IMR-90 (cell line): ENCODE results near the gene WDFY2. TPM values are rescaled to one million over a fixed set of nuclear protein-coding genes. Genes with fewer than 3 reads are reported as not detected.

Source experiments
- ATAC-seq: fragments of 200-7000 bp; cut with Tn5 transposase; 2 replicates; pipeline ENCODE4 v1.9.1; 2020; ENCODE audit warnings: low read depth, mild to moderate bottlenecking, moderate library complexity
- BruUV-seq: library from RNA; stranded (reverse); fragments of 400-500 nt; replicated peaks from 2 replicates; lab custom pipeline; 2021; lab: Mats Ljungman, UMichigan
- CTCF ChIA-PET: fragments of 300-600 bp; formaldehyde crosslinking; extraction: SDS; loops from one replicate; lab custom pipeline; 2021; ENCODE audit warnings: antibody characterized with exemption; lab: Yijun Ruan, JAX
- POLR2A ChIA-PET: fragments of 300-600 bp; sonication (Branson Sonifier 250); formaldehyde crosslinking; loops from one replicate; lab custom pipeline; 2022; ENCODE audit warnings: antibody characterized with exemption; ENCODE audit not compliant: unreplicated experiment; lab: Charles Lee
- DNase-seq: peaks from one replicate; pipeline ENCODE4 v3.0.0; 2013
- H2AFZ ChIP-seq: replicated peaks from 2 replicates; pipeline ENCODE3; 2013; ENCODE audit warnings: low read length, mild to moderate bottlenecking; ENCODE audit not compliant: poor library complexity
- H2AK5ac ChIP-seq: 2 replicates; pipeline ENCODE4 v1.6.1; 2013; ENCODE audit warnings: low read depth, low read length, inconsistent platforms
- H2AK9ac ChIP-seq: replicated peaks from 2 replicates; pipeline ENCODE3; 2013; ENCODE audit warnings: mild to moderate bottlenecking, low read depth, low read length, moderate library complexity; ENCODE audit not compliant: poor library complexity
- H2BK120ac ChIP-seq: 2 replicates; pipeline ENCODE4 v1.6.1; 2013; ENCODE audit warnings: low read depth, low read length, inconsistent platforms
- H2BK15ac ChIP-seq: 3 replicates; pipeline ENCODE4 v1.6.1; 2013; ENCODE audit warnings: low read depth, low read length, inconsistent platforms
- H2BK20ac ChIP-seq: 2 replicates; pipeline ENCODE4 v1.6.1; 2013; ENCODE audit warnings: low read depth, mild to moderate bottlenecking, inconsistent platforms, low read length, moderate library complexity
- H2BK5ac ChIP-seq: 2 replicates; pipeline ENCODE4 v1.6.1; 2013; ENCODE audit warnings: mild to moderate bottlenecking, low read depth, low read length, inconsistent platforms; ENCODE audit not compliant: poor library complexity, severe bottlenecking
- H3K14ac ChIP-seq: replicated peaks from 2 replicates; pipeline ENCODE4 v1.6.1; 2013; ENCODE audit warnings: low read depth, low read length, inconsistent platforms
- H3K18ac ChIP-seq: 2 replicates; pipeline ENCODE4 v1.6.1; 2013; ENCODE audit warnings: low read depth, low read length, control low read depth
- H3K23ac ChIP-seq: 2 replicates; pipeline ENCODE4 v1.6.1; 2013; ENCODE audit warnings: low read depth, low read length, inconsistent platforms
- H3K27ac ChIP-seq: 2 replicates; pipeline ENCODE4 v1.5.1; 2013; ENCODE audit warnings: mild to moderate bottlenecking, control low read depth, low read length; ENCODE audit not compliant: insufficient read depth
- H3K27me3 ChIP-seq: 2 replicates; pipeline ENCODE4 v1.6.1; 2013; ENCODE audit warnings: low read length; ENCODE audit not compliant: control insufficient read depth, insufficient read depth
- H3K36me3 ChIP-seq: 2 replicates; pipeline ENCODE4 v1.6.1; 2013; ENCODE audit warnings: low read length, mixed read lengths; ENCODE audit not compliant: control insufficient read depth, insufficient read depth
- H3K4ac ChIP-seq: 2 replicates; pipeline ENCODE4 v1.6.1; 2013; ENCODE audit warnings: low read depth, low read length, inconsistent platforms
- H3K4me1 ChIP-seq: 2 replicates; pipeline ENCODE4 v1.6.1; 2013; ENCODE audit warnings: low read length, mixed read lengths; ENCODE audit not compliant: control insufficient read depth, insufficient read depth
- H3K4me2 ChIP-seq: 2 replicates; pipeline ENCODE4 v1.6.1; 2013; ENCODE audit warnings: low read depth, mild to moderate bottlenecking, control low read depth, low read length, moderate library complexity
- H3K4me3 ChIP-seq: 2 replicates; pipeline ENCODE4 v1.5.1; 2013; ENCODE audit warnings: low read depth, mild to moderate bottlenecking, control low read depth, low read length, moderate library complexity; ENCODE audit not compliant: insufficient read depth
- H3K56ac ChIP-seq: 2 replicates; pipeline ENCODE4 v1.6.1; 2013; ENCODE audit warnings: low read length, inconsistent platforms; ENCODE audit not compliant: insufficient read depth; ENCODE audit errors: extremely low read depth
- H3K79me1 ChIP-seq, 2 experiments: 2 replicates each; pipeline ENCODE4 v1.6.1; 2013; ENCODE audit warnings: low read length in 2 of 2, inconsistent platforms in 1 of 2, low read depth in 1 of 2
- H3K9ac ChIP-seq: 2 replicates; pipeline ENCODE4 v1.6.1; 2013; ENCODE audit warnings: low read depth, low read length, control low read depth
- H3K9me1 ChIP-seq: 2 replicates; pipeline ENCODE4 v1.6.1; 2013; ENCODE audit warnings: low read length, inconsistent platforms; ENCODE audit not compliant: insufficient read depth
- H3K9me3 ChIP-seq: 2 replicates; pipeline ENCODE4 v1.6.1; 2013; ENCODE audit warnings: low read length; ENCODE audit not compliant: control insufficient read depth, insufficient read depth
- H4K20me1 ChIP-seq: 2 replicates; pipeline ENCODE4 v1.6.1; 2013; ENCODE audit warnings: low read length, inconsistent platforms; ENCODE audit not compliant: insufficient read depth
- H4K5ac ChIP-seq: 2 replicates; pipeline ENCODE4 v1.6.1; 2013; ENCODE audit warnings: mild to moderate bottlenecking, low read depth, low read length, control low read depth
- H4K8ac ChIP-seq, 2 experiments: 2 replicates each; pipeline ENCODE4 v1.6.1; 2013; ENCODE audit warnings: low read depth in 2 of 2, low read length in 2 of 2, control low read depth in 1 of 2, inconsistent platforms in 1 of 2
- H4K91ac ChIP-seq: 2 replicates; pipeline ENCODE4 v1.6.1; 2013; ENCODE audit warnings: low read depth, low read length, inconsistent platforms; ENCODE audit not compliant: insufficient read depth
- RAD21 ChIP-seq: IDR thresholded peaks from 2 replicates; pipeline ENCODE4 v1.6.1; 2012; ENCODE audit warnings: low read length, improper control_type of control experiment
- WGBS, 2 experiments: methylation state at CpG; one replicate each; pipeline versions ENCODE4 v1.1.5 to v1.1.7; 2013; ENCODE audit warnings: missing lambda C conversion rate in 2 of 2; ENCODE audit not compliant: insufficient read length in 1 of 2; ENCODE audit errors: extremely low coverage in 2 of 2; 5-methylcytosine and 5-hydroxymethylcytosine counted together
- dilution Hi-C: fragments of 300-500 bp; cut with HindIII; formaldehyde crosslinking; loops from one replicate; pipeline ENCODE4 v1.14.3; 2018; ENCODE audit warnings: low sequenced_read_pairs; ENCODE audit not compliant: unreplicated experiment
- in situ Hi-C: fragments of 300-500 bp; cut with MboI; formaldehyde crosslinking; loops from 3 replicates; pipeline ENCODE4 v1.14.3; 2019; ENCODE audit warnings: low sequenced_read_pairs, inconsistent platforms, mixed read lengths
- intact Hi-C: fragments of 100-400 bp; cut with micrococcal nuclease; formaldehyde crosslinking; loops from 2 replicates; pipeline ENCODE4 v1.10.0; 2022
- polyA plus RNA-seq, 3 experiments: library from polyadenylated mRNA; depleted of rRNA; stranded (reverse); fragments of >200 nt; gene quantifications; 2 replicates each; pipeline ENCODE4 v1.2.3, GENCODE V29; 2012; ENCODE audit warnings: low replicate concordance in 1 of 3
- total RNA-seq: library from RNA; depleted of rRNA; stranded (reverse); fragments of >200 nt; gene quantifications from 2 replicates; pipeline ENCODE4 v1.2.3, GENCODE V29; 2012
- TF ChIP-seq, protein P1 (sequence below): fragments of 150-350 bp; IDR thresholded peaks from 2 replicates; pipeline ENCODE4 v1.6.1; 2016; ENCODE audit warnings: low read depth, mild to moderate bottlenecking, low read length, moderate library complexity, borderline replicate concordance

WDFY2 gene
- total and polyA plus RNA-seq, 2 of the 4 experiments (the other 2 are of a cell fraction) = 4.3 to 5.4 TPM

DNA sequence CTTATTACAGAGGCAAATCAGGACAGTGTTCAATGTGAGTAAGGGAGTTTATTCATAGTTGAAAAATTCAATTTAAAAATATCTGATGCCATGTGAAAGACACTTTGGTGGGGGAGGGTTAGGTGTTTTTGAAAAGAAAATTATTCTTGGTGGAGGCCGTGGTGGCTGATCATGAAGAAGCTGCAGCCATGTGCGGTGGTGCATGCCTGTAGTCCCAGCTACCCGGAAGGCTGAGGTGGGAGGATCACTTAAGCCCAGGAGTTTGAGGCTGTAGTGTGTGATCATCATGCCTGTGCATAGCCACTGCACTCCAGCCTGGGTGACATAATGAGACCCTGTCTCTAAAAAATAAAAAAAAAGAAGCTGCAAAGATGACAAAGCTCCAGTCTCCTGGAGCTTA is 28.6 kb downstream of the WDFY2 start:
- Histone ChIP-seq H3K9me1 (peaks cover 9% of the 10 kb centered on the region), H2BK15ac (no peak overlapping the region), H4K20me1 (peaks cover 14% of the 10 kb centered on the region; the same call in 1 of the 2 replicates), H3K4ac (no peak overlapping the region), H3K18ac (no peak overlapping the region), H3K9me3 (peaks cover under 1% of the 10 kb centered on the region; the same call in 1 of the 2 replicates), H3K79me1 (peaks cover 43 to 64% of the 10 kb centered on the region in 2 experiments), H3K27me3 (no peaks in the 10 kb centered on the region), H3K56ac (no peak overlapping the region), H2BK120ac (no peak overlapping the region), H3K27ac (no peak overlapping the region), H3K9ac (no peak overlapping the region), H3K4me1 (peaks cover 8% of the 10 kb centered on the region), H3K23ac (no peak overlapping the region), H4K91ac (no peak overlapping the region), H3K14ac (no peak overlapping the region), H2AK5ac (no peak overlapping the region), H2AFZ (no peak overlapping the region), H3K4me3 (no peak overlapping the region), H2BK20ac (no peak overlapping the region), H4K5ac (0 out of 2 replicates have a peak overlapping the region, but pooled peaks have one; percentile 6), H3K4me2 (no peak overlapping the region), H2BK5ac (no peak overlapping the region), H4K8ac (no peak overlapping the region), H2AK9ac (no peak overlapping the region), H3K36me3 (no peaks in the 10 kb centered on the region)
- ChIA-PET POLR2A (no interaction called here), CTCF (interaction anchor here (0.5 kb wide), 1 partner anchor 11 kb away, joined by 3 read pairs; no protein-coding TSS in a partner anchor)
- WGBS, 2 experiments = no CpG with 5 or more reads among the region's 3 CpGs
- intact Hi-C loops (no loop called here), dilution Hi-C loops (no loop called here), in situ Hi-C loops (no loop called here)
- TF ChIP-seq RAD21 = no peak
- TF ChIP-seq, protein P1, sequence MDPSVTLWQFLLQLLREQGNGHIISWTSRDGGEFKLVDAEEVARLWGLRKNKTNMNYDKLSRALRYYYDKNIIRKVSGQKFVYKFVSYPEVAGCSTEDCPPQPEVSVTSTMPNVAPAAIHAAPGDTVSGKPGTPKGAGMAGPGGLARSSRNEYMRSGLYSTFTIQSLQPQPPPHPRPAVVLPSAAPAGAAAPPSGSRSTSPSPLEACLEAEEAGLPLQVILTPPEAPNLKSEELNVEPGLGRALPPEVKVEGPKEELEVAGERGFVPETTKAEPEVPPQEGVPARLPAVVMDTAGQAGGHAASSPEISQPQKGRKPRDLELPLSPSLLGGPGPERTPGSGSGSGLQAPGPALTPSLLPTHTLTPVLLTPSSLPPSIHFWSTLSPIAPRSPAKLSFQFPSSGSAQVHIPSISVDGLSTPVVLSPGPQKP = no peak
- ATAC-seq (no peak; the same call in 1 of the 2 replicates), DNase-seq (no peak)
- BruUV-seq = no TSS peak
